K562 (cell line): Measurements from ENCODE around the gene KLHDC7A. TPM values are rescaled to one million over a fixed set of nuclear protein-coding genes. Genes with fewer than 3 reads are reported as not detected.
A peak's percentile ranks its signal among the peaks of the same experiment; 100 is the strongest.

Experiments
- ARID1B ChIP-seq: fragments of 450-650 bp; IDR thresholded peaks from 2 replicates; pipeline ENCODE4 v1.6.1; 2016; ENCODE audit warnings: antibody characterized with exemption, mild to moderate bottlenecking, inconsistent platforms
- BHLHE40 ChIP-seq: IDR thresholded peaks from 2 replicates; pipeline ENCODE4 v1.6.1; 2011; ENCODE audit warnings: low read length, improper control_type of control experiment
- CREM ChIP-seq: IDR thresholded peaks from 2 replicates; pipeline ENCODE4 v1.6.1; 2014; ENCODE audit warnings: antibody characterized with exemption, low read depth
- ELK3 ChIP-seq: fragments of 450-650 bp; formaldehyde crosslinking; IDR thresholded peaks from 2 replicates; pipeline ENCODE4 v1.4.0; 2020; ENCODE audit warnings: mild to moderate bottlenecking
- GABPA ChIP-seq: fragments of 200-800 bp; sonication (Bioruptor generic); conservative IDR thresholded peaks from 2 replicates; pipeline ENCODE4 v1.6.1; 2016; ENCODE audit warnings: low read depth, missing genetic modification characterization, missing compliant biosample characterization
- HDAC6 ChIP-seq: IDR thresholded peaks from 2 replicates; pipeline ENCODE4 v1.6.1; 2012; ENCODE audit warnings: low read depth, mild to moderate bottlenecking, control low read depth, inconsistent platforms, low read length, moderate library complexity
- MBD2 ChIP-seq: sonication (generic); IDR thresholded peaks from 2 replicates; pipeline ENCODE4 v1.6.1; 2016; ENCODE audit warnings: low read depth, borderline replicate concordance
- TOE1 ChIP-seq, 2 experiments: fragments of 450-650 bp in 1 of 2; sonication (generic) in 1 of 2; formaldehyde crosslinking in 1 of 2; IDR thresholded peaks; 2 replicates each; pipeline versions ENCODE4 v1.7.1 to v1.8.0; 2016 to 2022; ENCODE audit warnings: borderline replicate concordance in 2 of 2, mild to moderate bottlenecking in 2 of 2, antibody characterized with exemption in 1 of 2, inconsistent platforms in 1 of 2, low read depth in 1 of 2, missing genetic modification reagents in 1 of 2, moderate library complexity in 1 of 2
- USF1 ChIP-seq: sonication (generic); formaldehyde crosslinking; IDR thresholded peaks from 2 replicates; pipeline ENCODE4 v1.9.0; 2022; ENCODE audit warnings: mild to moderate bottlenecking, missing genetic modification reagents
- ZBTB40 ChIP-seq, 2 experiments: fragments of 450-650 bp in 1 of 2; sonication (generic) in 1 of 2; formaldehyde crosslinking in 1 of 2; IDR thresholded peaks; 2 replicates each; pipeline versions ENCODE4 v1.7.1 to v1.9.0; 2016 to 2022; ENCODE audit warnings: inconsistent platforms in 1 of 2, mild to moderate bottlenecking in 1 of 2, missing genetic modification reagents in 1 of 2
- ZFX ChIP-seq: sonication (generic); formaldehyde crosslinking; IDR thresholded peaks from 2 replicates; pipeline ENCODE4 v1.8.0; 2022; ENCODE audit warnings: mild to moderate bottlenecking, missing genetic modification reagents, moderate library complexity
- ZNF143 ChIP-seq: sonication (generic); formaldehyde crosslinking; IDR thresholded peaks from 2 replicates; pipeline ENCODE4 v1.9.0; 2022; ENCODE audit warnings: mild to moderate bottlenecking, missing genetic modification reagents
- ZNF583 ChIP-seq: fragments of 250-450 bp; sonication (Bioruptor Pico); IDR thresholded peaks from 2 replicates; pipeline ENCODE4 v1.4.0; 2020
- polyA plus RNA-seq, 8 experiments: library from polyadenylated mRNA; depleted of rRNA in 4 of 8; stranded (reverse) in 5 of 8; unstranded in 3 of 8; fragments of >200 nt; fragmentation: Nextera tagmentation in 2 of 8; fragmentation: Illumina TruSeq in 1 of 8; extraction: Ambion mirVana in 2 of 8; extraction: Trizol in 1 of 8; gene quantifications; 2 replicates each; pipeline versions ENCODE4 v1.2.1 to v1.2.3, GENCODE V29; 2011 to 2014; ENCODE audit warnings: inconsistent platforms in 1 of 8, missing spikeins in 1 of 8
- total RNA-seq, 7 experiments: library from RNA; depleted of rRNA in 6 of 7; stranded (reverse); fragments of >200 nt in 6 of 7; fragmentation: Illumina TruSeq in 2 of 7; extraction: Trizol in 2 of 7; gene quantifications; 2 replicates each; pipeline versions ENCODE4 v1.2.1 to v1.2.3, GENCODE V29; 2011 to 2021; ENCODE audit warnings: low replicate concordance in 1 of 7

Gene KLHDC7A
- total and polyA plus RNA-seq, 9 of the 15 experiments (the other 6 are each of a cell fraction or from before 2014, with no cell fraction given) = 0.01 to 0.02 (median 0.01) TPM; not detected in 6

- TF ChIP-seq ZBTB40 (IDR thresholded peaks at IDR 0.05) (peak; percentile 66; the same call in 1 of the 2 replicates), ZBTB40 (CRISPR knock-in tag; IDR thresholded peaks at IDR 0.05) (no peak), ARID1B (no peak), CREM (peak; percentile 41; the same call in 1 of the 2 replicates), BHLHE40 (peak; percentile 44; the same call in 1 of the 2 replicates), ZNF583 (CRISPR knock-in tag) (no peak), ZNF143 (CRISPR knock-in tag) (peak; percentile 85), GABPA (tag) (peak; percentile 52; the same call in 1 of the 2 replicates), ELK3 (CRISPR knock-in tag) (no peak), TOE1 (IDR thresholded peaks at IDR 0.05; ENCODE audit: borderline replicate concordance) (peak; percentile 98), TOE1 (CRISPR knock-in tag; IDR thresholded peaks at IDR 0.05; ENCODE audit: borderline replicate concordance, low read depth) (no peak), USF1 (peak; percentile 94), MBD2 (peak; percentile 61; the same call in 1 of the 2 replicates), HDAC6 (no peak), ZFX (CRISPR knock-in tag) (no peak)
These were observed 28.2 kb upstream of the KLHDC7A start (continued) for GRCh38 chr1:18452550-18452949.
